H1 (cell line): Measurements from ENCODE around the gene SIX3. TPM values are rescaled to one million over a fixed set of nuclear protein-coding genes. Genes with fewer than 3 reads are reported as not detected.

ENCODE experiments used
- CTCF ChIA-PET: fragments of 300-600 bp; sonication (Branson Sonifier 250); formaldehyde crosslinking; loops from one replicate; lab custom pipeline; 2021; ENCODE audit not compliant: partially characterized antibody; lab: Charles Lee
- POLR2A ChIA-PET: fragments of 300-600 bp; sonication (Branson Sonifier 250); formaldehyde crosslinking; loops from one replicate; lab custom pipeline; 2021; ENCODE audit warnings: inconsistent platforms; ENCODE audit not compliant: partially characterized antibody; lab: Charles Lee
- DNase-seq, 2 experiments: peaks; one replicate each; pipeline versions ENCODE4 v3.0.0 to v3.0.0-alpha.2; 2010 to 2022; ENCODE audit warnings: low spot score in 2 of 2, low read depth in 1 of 2, mixed read lengths in 1 of 2
- FAIRE-seq: peaks from 2 replicates; lab custom pipeline; 2011; peaks lifted over from hg19 to GRCh38; lab: Jason Lieb, UNC
- H2AFZ ChIP-seq: 2 replicates; pipeline ENCODE4 v1.8.1; 2012; ENCODE audit warnings: low read length, inconsistent platforms
- H2AK5ac ChIP-seq: 2 replicates; pipeline ENCODE4 v1.6.1; 2013; ENCODE audit warnings: low read depth, low read length
- H2BK120ac ChIP-seq: replicated peaks from 2 replicates; pipeline ENCODE3; 2013; ENCODE audit warnings: low read depth, low read length, inconsistent platforms
- H2BK12ac ChIP-seq: 2 replicates; pipeline ENCODE4 v1.6.1; 2013; ENCODE audit warnings: low read depth, low read length
- H2BK15ac ChIP-seq: 2 replicates; pipeline ENCODE4 v1.6.1; 2013; ENCODE audit warnings: low read length
- H2BK20ac ChIP-seq: 2 replicates; pipeline ENCODE4 v1.6.1; 2013; ENCODE audit warnings: low read length
- H2BK5ac ChIP-seq: 2 replicates; pipeline ENCODE4 v1.6.1; 2013; ENCODE audit warnings: low read depth, low read length
- H3K14ac ChIP-seq: 2 replicates; pipeline ENCODE4 v1.6.1; 2013; ENCODE audit warnings: inconsistent platforms; ENCODE audit not compliant: insufficient read length
- H3K18ac ChIP-seq: 2 replicates; pipeline ENCODE4 v1.6.1; 2013; ENCODE audit warnings: low read length; ENCODE audit errors: extremely low read depth
- H3K23ac ChIP-seq: 2 replicates; pipeline ENCODE4 v1.6.1; 2013; ENCODE audit warnings: inconsistent platforms; ENCODE audit not compliant: insufficient read length
- H3K23me2 ChIP-seq: 2 replicates; pipeline ENCODE4 v1.6.1; 2013; ENCODE audit warnings: low read depth, low read length
- H3K27ac ChIP-seq: 2 replicates; pipeline ENCODE4 v1.6.1; 2011; ENCODE audit warnings: low read depth, low read length, inconsistent platforms
- H3K27me3 ChIP-seq, 4 experiments: replicated peaks in 1 of 4; 1 replicate in 1 of 4; 2 replicates in 3 of 4; pipeline versions ENCODE4 v1.6.1 to v1.8.1; 2011 to 2013; ENCODE audit warnings: low read length in 3 of 4, mild to moderate bottlenecking in 3 of 4, inconsistent platforms in 2 of 4, mixed read lengths in 2 of 4, moderate library complexity in 1 of 4; ENCODE audit not compliant: control insufficient read depth in 3 of 4, insufficient read depth in 3 of 4; ENCODE audit errors: extremely low read depth in 1 of 4
- H3K36me3 ChIP-seq, 4 experiments: 2 replicates each; pipeline versions ENCODE4 v1.6.1 to v1.8.1; 2011 to 2013; ENCODE audit warnings: mild to moderate bottlenecking in 4 of 4, low read length in 3 of 4, moderate library complexity in 2 of 4, control low read depth in 1 of 4, inconsistent platforms in 1 of 4; ENCODE audit not compliant: insufficient read depth in 4 of 4, control insufficient read depth in 2 of 4
- H3K4ac ChIP-seq: replicated peaks from 2 replicates; pipeline ENCODE3; 2013; ENCODE audit warnings: low read length, low read depth, mixed read lengths, inconsistent platforms; ENCODE audit not compliant: insufficient read length
- H3K4me1 ChIP-seq, 4 experiments: replicated peaks in 1 of 4; 1 replicate in 1 of 4; 2 replicates in 3 of 4; pipeline versions ENCODE4 v1.6.1 to v1.8.1; 2011 to 2013; ENCODE audit warnings: low read length in 3 of 4, inconsistent platforms in 2 of 4, mixed read lengths in 1 of 4; ENCODE audit not compliant: insufficient read depth in 4 of 4, control insufficient read depth in 3 of 4
- H3K4me2 ChIP-seq, 2 experiments: 2 replicates each; pipeline versions ENCODE4 v1.6.1 to v1.8.1; 2011 to 2013; ENCODE audit warnings: low read depth in 2 of 2, low read length in 2 of 2, control low read depth in 1 of 2, inconsistent platforms in 1 of 2, mild to moderate bottlenecking in 1 of 2; ENCODE audit not compliant: insufficient read depth in 1 of 2
- H3K4me3 ChIP-seq, 4 experiments: fragments of 200-600, 300-600 bp in 1 of 4; sonication (generic), shearing (Covaris generic), sonication (Bioruptor Twin) in 1 of 4; 2 replicates each; pipeline versions ENCODE4 v1.5.1 to v1.8.1; 2011 to 2016; ENCODE audit warnings: low read length in 4 of 4, low read depth in 3 of 4, control low read depth in 2 of 4, inconsistent platforms in 2 of 4, mild to moderate bottlenecking in 2 of 4, mixed read lengths in 1 of 4, moderate library complexity in 1 of 4; ENCODE audit not compliant: insufficient read depth in 2 of 4; ENCODE audit errors: extremely low read depth in 1 of 4
- H3K56ac ChIP-seq: replicated peaks from 2 replicates; pipeline ENCODE3; 2013; ENCODE audit warnings: low read depth, mild to moderate bottlenecking, mixed read lengths, low read length, inconsistent platforms; ENCODE audit not compliant: insufficient read length
- H3K79me1 ChIP-seq: 2 replicates; pipeline ENCODE4 v1.6.1; 2013; ENCODE audit warnings: low read depth, low read length, control low read depth
- H3K79me2 ChIP-seq, 2 experiments: 2 replicates each; pipeline versions ENCODE4 v1.6.1 to v1.8.1; 2012 to 2013; ENCODE audit warnings: low read length in 2 of 2, mild to moderate bottlenecking in 2 of 2, inconsistent platforms in 1 of 2; ENCODE audit not compliant: insufficient read depth in 2 of 2, control insufficient read depth in 1 of 2
- H3K9ac ChIP-seq, 4 experiments: replicated peaks in 1 of 4; 1 replicate in 1 of 4; 2 replicates in 3 of 4; pipeline versions ENCODE4 v1.6.1 to v1.8.1; 2011 to 2013; ENCODE audit warnings: low read depth in 3 of 4, low read length in 3 of 4, control low read depth in 2 of 4, mild to moderate bottlenecking in 2 of 4, moderate library complexity in 2 of 4, inconsistent platforms in 1 of 4; ENCODE audit errors: extremely low read depth in 1 of 4
- H3K9me3 ChIP-seq, 2 experiments: 2 replicates each; pipeline versions ENCODE4 v1.6.1 to v1.8.1; 2012 to 2013; ENCODE audit warnings: mild to moderate bottlenecking in 2 of 2, moderate library complexity in 2 of 2, control low read depth in 1 of 2, inconsistent platforms in 1 of 2, low read depth in 1 of 2, low read length in 1 of 2, mixed read lengths in 1 of 2; ENCODE audit not compliant: insufficient read depth in 2 of 2
- H4K20me1 ChIP-seq, 2 experiments: replicated peaks in 1 of 2; 2 replicates each; pipeline versions ENCODE3 to v1.8.1; 2011 to 2013; ENCODE audit warnings: inconsistent platforms in 2 of 2, low read length in 2 of 2, mild to moderate bottlenecking in 1 of 2; ENCODE audit not compliant: insufficient read depth in 2 of 2, control insufficient read depth in 1 of 2
- H4K5ac ChIP-seq: 2 replicates; pipeline ENCODE4 v1.6.1; 2013; ENCODE audit warnings: low read length, low read depth, mixed read lengths, inconsistent platforms; ENCODE audit not compliant: insufficient read length
- H4K8ac ChIP-seq: 2 replicates; pipeline ENCODE4 v1.8.0; 2013; ENCODE audit warnings: mild to moderate bottlenecking, moderate library complexity, low read length, inconsistent platforms; ENCODE audit not compliant: insufficient read depth; ENCODE audit errors: extremely low read depth
- H4K91ac ChIP-seq: replicated peaks from 2 replicates; pipeline ENCODE3; 2013; ENCODE audit warnings: low read length, mixed read lengths, inconsistent platforms; ENCODE audit not compliant: insufficient read length
- CBX5 ChIP-seq: fragments of 300-800, 300-1000 bp; sonication (generic); IDR thresholded peaks from 2 replicates; pipeline ENCODE4 v1.7.1; 2016; ENCODE audit warnings: antibody characterized with exemption, low read length, low read depth
- CTBP2 ChIP-seq: IDR thresholded peaks from 2 replicates; pipeline ENCODE4 v1.7.0; 2011; ENCODE audit warnings: borderline replicate concordance, mild to moderate bottlenecking, moderate library complexity, mixed read lengths, low read length; ENCODE audit not compliant: insufficient read depth, insufficient read length
- EGR1 ChIP-seq: IDR thresholded peaks from 2 replicates; pipeline ENCODE4 v1.6.1; 2011; ENCODE audit warnings: low read depth, low read length, borderline replicate concordance
- MAFK ChIP-seq: IDR thresholded peaks from 2 replicates; pipeline ENCODE4 v1.6.1; 2012; ENCODE audit warnings: low read depth, mild to moderate bottlenecking, improper control_type of control experiment, low read length
- NRF1 ChIP-seq: IDR thresholded peaks from 2 replicates; pipeline ENCODE4 v1.6.1; 2011; ENCODE audit warnings: mild to moderate bottlenecking, low read depth, low read length, improper control_type of control experiment
- RFX5 ChIP-seq: IDR thresholded peaks from 2 replicates; pipeline ENCODE4 v1.6.1; 2011; ENCODE audit warnings: low read depth, low read length, improper control_type of control experiment, borderline replicate concordance
- SP1 ChIP-seq: IDR thresholded peaks from 2 replicates; pipeline ENCODE4 v1.6.1; 2011; ENCODE audit warnings: low read depth, low read length
- ZNF274 ChIP-seq: IDR thresholded peaks from 2 replicates; pipeline ENCODE4 v1.7.0; 2012; ENCODE audit warnings: low read length, borderline replicate concordance; ENCODE audit errors: extremely low read depth
- WGBS, 2 experiments: shearing (Covaris generic) in 1 of 2; methylation state at CpG; one replicate each; pipeline versions ENCODE4 v1.1.6 to v1.1.7; 2013 to 2015; ENCODE audit warnings: low lambda C conversion rate in 2 of 2, mixed read lengths in 2 of 2, inconsistent platforms in 1 of 2, low coverage in 1 of 2, missing lambda C conversion rate in 1 of 2; ENCODE audit not compliant: insufficient replicate concordance in 2 of 2, insufficient coverage in 1 of 2, insufficient read length in 1 of 2; ENCODE audit errors: extremely low coverage in 1 of 2, missing lambda C conversion rate in 1 of 2; 5-methylcytosine and 5-hydroxymethylcytosine counted together
- polyA plus RNA-seq, 7 experiments: library from polyadenylated mRNA; depleted of rRNA in 3 of 7; stranded (reverse) in 5 of 7; unstranded in 2 of 7; fragments of >200 nt in 5 of 7; fragments of 200-250 nt in 2 of 7; gene quantifications; 1 replicate in 5 of 7; 2 replicates in 1 of 7; 4 replicates in 1 of 7; pipeline versions ENCODE4 v1.2.1 to v1.2.3, GENCODE V29; 2011 to 2013; ENCODE audit warnings: missing spikeins in 2 of 7, mixed read lengths in 2 of 7
- total RNA-seq: library from RNA; stranded (reverse); fragmentation: NEBNext Ultra II Directional; extraction: Animal tissue kit (Norgen Biotek cat#: 25700); gene quantifications from 2 replicates; pipeline ENCODE4 v1.2.1, GENCODE V29; 2021
- TF ChIP-seq, protein P1 (sequence below): IDR thresholded peaks from 2 replicates; pipeline ENCODE4 v1.6.1; 2012; ENCODE audit warnings: low read length, inconsistent platforms

The SIX3 gene
- total and polyA plus RNA-seq, 2 of the 8 experiments (the other 6 are each of a cell fraction or from before 2014, with no cell fraction given) = 0.02 to 0.19 TPM

DNA sequence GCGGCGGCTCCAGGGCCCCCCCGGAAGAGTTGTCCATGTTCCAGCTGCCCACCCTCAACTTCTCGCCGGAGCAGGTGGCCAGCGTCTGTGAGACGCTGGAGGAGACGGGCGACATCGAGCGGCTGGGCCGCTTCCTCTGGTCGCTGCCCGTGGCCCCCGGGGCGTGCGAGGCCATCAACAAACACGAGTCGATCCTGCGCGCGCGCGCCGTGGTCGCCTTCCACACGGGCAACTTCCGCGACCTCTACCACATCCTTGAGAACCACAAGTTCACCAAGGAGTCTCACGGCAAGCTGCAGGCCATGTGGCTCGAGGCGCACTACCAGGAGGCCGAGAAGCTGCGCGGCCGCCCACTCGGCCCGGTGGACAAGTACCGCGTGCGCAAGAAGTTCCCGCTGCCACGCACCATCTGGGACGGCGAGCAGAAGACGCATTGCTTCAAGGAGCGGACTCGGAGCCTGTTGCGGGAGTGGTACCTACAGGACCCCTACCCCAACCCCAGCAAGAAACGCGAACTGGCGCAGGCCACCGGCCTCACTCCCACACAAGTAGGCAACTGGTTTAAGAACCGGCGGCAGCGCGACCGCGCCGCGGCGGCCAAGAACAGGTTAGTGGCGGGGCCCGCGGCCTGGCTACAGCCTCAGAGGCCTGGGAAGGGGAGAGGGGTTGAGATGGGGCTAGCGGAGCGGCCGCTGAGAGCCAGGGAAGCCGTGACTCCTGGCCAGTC lies 965 bp downstream of the SIX3 start:
- Histone ChIP-seq H3K79me2 (no peaks in the 10 kb centered on the region), H3K79me1 (no peaks in the 10 kb centered on the region), H3K36me3 (peaks cover 0 to 6% (median 0%) of the 10 kb centered on the region in 4 experiments; a peak in 2 of 8 replicates), H3K27ac (no peak overlapping the region), H3K4me2 (peak overlapping the region; percentile 78 to 89), H4K8ac (peak overlapping the region; percentile 58), H3K4ac (peak overlapping the region; percentile 40), H3K23ac (no peak overlapping the region), H3K27me3 (peaks cover 65 to 99% (median 90%) of the 10 kb centered on the region in 4 experiments), H3K9ac (peak overlapping the region in 1 of 4 experiments; percentile 2; a peak in 3 of 7 replicates), H2BK15ac (peak overlapping the region; percentile 97), H3K18ac (peak overlapping the region; percentile 87), H3K56ac (no peak overlapping the region), H4K91ac (peak overlapping the region; percentile 19), H3K4me3 (peak overlapping the region; percentile 39 to 58 (median 48); a peak in 6 of 8 replicates), H2BK20ac (peak overlapping the region; percentile 66; the same call in 1 of the 2 replicates), H2BK12ac (peak overlapping the region; percentile 94), H3K14ac (no peak overlapping the region), H4K5ac (peak overlapping the region; percentile 9), H2AFZ (no peak overlapping the region), H2BK5ac (peak overlapping the region; percentile 78; the same call in 1 of the 2 replicates), H4K20me1 (peaks cover 2 to 6% of the 10 kb centered on the region in 2 experiments), H3K23me2 (peaks cover 12% of the 10 kb centered on the region), H3K4me1 (peaks cover 6 to 69% (median 48%) of the 10 kb centered on the region in 4 experiments), H2AK5ac (peak overlapping the region; percentile 66; the same call in 1 of the 2 replicates), H2BK120ac (no peak overlapping the region), H3K9me3 (no peaks in the 10 kb centered on the region)
- ChIA-PET POLR2A (interaction anchor here (0.7 to 2.6 kb wide), 2 partner anchors 9 to 13 kb away, joined by 3 to 9 read pairs; no protein-coding TSS in a partner anchor), CTCF (interaction anchor here (1.9 kb wide), 1 partner anchor 12 kb away, joined by 4 read pairs; no protein-coding TSS in a partner anchor)
- DNase-seq (peak in 1 of 2 experiments; percentile 78), FAIRE-seq (no peak)
- WGBS, 2 experiments = 3% methylated on average over 63 of the region's 69 CpGs; no CpG with 5 or more reads in 1 of the 2 experiments
- TF ChIP-seq SP1 = no peak
- TF ChIP-seq ZNF274 = no peak
- no peak for TF ChIP-seq EGR1
- TF ChIP-seq CTBP2 = no peak
- TF ChIP-seq MAFK = no peak
- TF ChIP-seq CBX5 = no peak
- no peak for TF ChIP-seq RFX5
- no peak for TF ChIP-seq NRF1
- TF ChIP-seq, protein P1, sequence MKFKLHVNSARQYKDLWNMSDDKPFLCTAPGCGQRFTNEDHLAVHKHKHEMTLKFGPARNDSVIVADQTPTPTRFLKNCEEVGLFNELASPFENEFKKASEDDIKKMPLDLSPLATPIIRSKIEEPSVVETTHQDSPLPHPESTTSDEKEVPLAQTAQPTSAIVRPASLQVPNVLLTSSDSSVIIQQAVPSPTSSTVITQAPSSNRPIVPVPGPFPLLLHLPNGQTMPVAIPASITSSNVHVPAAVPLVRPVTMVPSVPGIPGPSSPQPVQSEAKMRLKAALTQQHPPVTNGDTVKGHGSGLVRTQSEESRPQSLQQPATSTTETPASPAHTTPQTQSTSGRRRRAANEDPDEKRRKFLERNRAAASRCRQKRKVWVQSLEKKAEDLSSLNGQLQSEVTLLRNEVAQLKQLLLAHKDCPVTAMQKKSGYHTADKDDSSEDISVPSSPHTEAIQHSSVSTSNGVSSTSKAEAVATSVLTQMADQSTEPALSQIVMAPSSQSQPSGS = no peak
